H1 (cell line): Measurements from ENCODE around the gene CCDC136. TPM values are rescaled to one million over a fixed set of nuclear protein-coding genes. Genes with fewer than 3 reads are reported as not detected.

Experiments used
- JUN ChIP-seq: IDR thresholded peaks from 2 replicates; pipeline ENCODE4 v1.6.1; 2011; ENCODE audit warnings: low read depth, mild to moderate bottlenecking, improper control_type of control experiment, low read length
- POLR2AphosphoS5 ChIP-seq: IDR thresholded peaks from 2 replicates; pipeline ENCODE4 v1.6.1; 2011; ENCODE audit warnings: low read depth, low read length
- RAD21 ChIP-seq, 2 experiments: IDR thresholded peaks in 1 of 2; conservative IDR thresholded peaks in 1 of 2; 2 replicates each; pipeline ENCODE4 v1.6.1; 2011; ENCODE audit warnings: low read depth in 2 of 2, low read length in 2 of 2, improper control_type of control experiment in 1 of 2, inconsistent platforms in 1 of 2, mild to moderate bottlenecking in 1 of 2, moderate library complexity in 1 of 2
- SIX5 ChIP-seq: IDR thresholded peaks from 2 replicates; pipeline ENCODE4 v1.6.1; 2011; ENCODE audit warnings: mild to moderate bottlenecking, low read depth, low read length
- TEAD4 ChIP-seq: IDR thresholded peaks from 2 replicates; pipeline ENCODE4 v1.6.1; 2012; ENCODE audit warnings: low read depth, low read length, inconsistent platforms, mixed read lengths
- polyA plus RNA-seq, 7 experiments: library from polyadenylated mRNA; depleted of rRNA in 3 of 7; stranded (reverse) in 5 of 7; unstranded in 2 of 7; fragments of >200 nt in 5 of 7; fragments of 200-250 nt in 2 of 7; gene quantifications; 1 replicate in 5 of 7; 2 replicates in 1 of 7; 4 replicates in 1 of 7; pipeline versions ENCODE4 v1.2.1 to v1.2.3, GENCODE V29; 2011 to 2013; ENCODE audit warnings: missing spikeins in 2 of 7, mixed read lengths in 2 of 7
- total RNA-seq: library from RNA; stranded (reverse); fragmentation: NEBNext Ultra II Directional; extraction: Animal tissue kit (Norgen Biotek cat#: 25700); gene quantifications from 2 replicates; pipeline ENCODE4 v1.2.1, GENCODE V29; 2021

Gene CCDC136
- total and polyA plus RNA-seq, 2 of the 8 experiments (the other 6 are each of a cell fraction or from before 2014, with no cell fraction given) = 35.6 to 47.7 TPM

DNA sequence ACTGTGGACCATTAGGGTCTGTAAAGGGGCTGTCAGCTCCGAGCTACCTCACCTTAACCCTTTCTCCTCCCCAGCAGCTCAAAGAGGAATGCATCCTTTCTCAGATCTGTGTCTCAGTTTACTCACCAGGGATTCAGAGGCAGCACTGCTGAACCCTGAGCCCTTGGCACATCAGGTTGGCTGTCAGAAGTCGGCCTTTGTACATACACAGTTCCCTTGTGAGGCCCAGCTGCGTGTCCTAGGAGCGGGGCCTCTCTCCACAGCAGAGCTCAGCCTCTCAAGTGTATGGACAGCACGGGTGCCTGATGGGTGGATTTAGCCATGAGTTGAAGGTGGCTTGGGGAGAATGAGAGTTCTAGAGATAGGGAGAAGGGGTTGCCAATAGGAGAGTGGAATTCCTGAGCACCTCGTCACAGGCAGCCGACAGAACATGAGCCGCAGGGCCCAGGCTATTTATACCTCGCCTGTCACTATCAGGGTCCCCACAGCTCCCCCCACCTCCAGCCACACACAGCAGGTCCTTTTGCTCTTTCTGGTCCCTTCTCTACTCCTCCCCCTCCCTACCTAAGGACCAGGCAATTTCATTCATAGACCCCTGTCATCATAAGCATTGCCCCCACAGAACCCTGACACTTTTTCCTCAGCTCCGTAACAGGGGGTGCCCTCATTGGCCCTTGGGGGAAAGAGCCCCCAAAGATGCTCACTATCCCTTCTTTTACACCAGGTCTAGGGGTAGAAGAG lies 36.4 kb downstream of the CCDC136 start (continued):
- no peak for TF ChIP-seq TEAD4
- TF ChIP-seq POLR2AphosphoS5 = no peak
- TF ChIP-seq SIX5 = no peak
- TF ChIP-seq JUN = no peak
- no peak for TF ChIP-seq RAD21 (IDR thresholded peaks at IDR 0.05 in 1 of 2, conservative IDR thresholded peaks at IDR 0.05 in 1 of 2; ENCODE audit: low read depth in 2 of 2, low read length in 2 of 2)
